SH-SY5Y (cell line): ENCODE results near the gene LTBP1.

Source experiments
- GATA2 ChIP-seq: IDR thresholded peaks from 2 replicates; pipeline ENCODE4 v1.6.1; 2011; ENCODE audit warnings: mild to moderate bottlenecking, low read depth, low read length
- GATA3 ChIP-seq: IDR thresholded peaks from 2 replicates; pipeline ENCODE4 v1.6.1; 2011; ENCODE audit warnings: low read depth, mild to moderate bottlenecking, low read length, moderate library complexity

- TF ChIP-seq GATA3 = no peak
- TF ChIP-seq GATA2 = no peak
These were observed 34.9 kb downstream of the LTBP1 start for GRCh38 chr2:32981612-32982011.
